Measurements from ENCODE around the gene DPF1. TPM values are rescaled to one million over a fixed set of nuclear protein-coding genes. Genes with fewer than 3 reads are reported as not detected.

Gene DPF1
- total and polyA plus RNA-seq, 2 donors (not counting 1 experiment from before 2014, with no cell fraction given) = not detected

DNA sequence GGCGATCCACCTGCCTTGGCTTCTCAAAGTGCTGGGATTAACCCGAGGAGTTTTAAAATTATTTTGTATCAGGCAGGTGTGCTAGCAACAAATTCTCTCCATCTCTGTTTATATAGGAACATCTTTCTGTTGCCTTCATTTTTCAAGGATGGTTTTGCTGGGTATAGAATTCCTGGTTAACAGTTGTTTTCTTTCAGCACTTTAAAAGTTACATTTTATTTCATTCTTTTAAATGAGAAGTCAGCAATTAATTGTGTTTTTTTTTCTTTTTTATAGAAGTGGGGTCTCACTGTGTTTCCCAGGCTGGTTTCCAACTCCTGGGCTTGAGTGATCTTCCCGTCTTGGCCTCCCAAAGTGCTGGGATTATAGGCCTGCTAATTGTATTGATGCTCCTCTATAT lies 44.0 kb downstream of the DPF1 start:
- ChIA-PET POLR2A (no interaction called here), CTCF (interaction anchor here (0.6 kb wide), 1 partner anchor 150 kb away, joined by 4 read pairs; no protein-coding TSS in a partner anchor)
- no peak overlapping the region for H3K27ac Mint-ChIP-seq
- no peak for TF ChIP-seq CTCF (IDR thresholded peaks at IDR 0.05)
- TF ChIP-seq EZH2 (IDR thresholded peaks at IDR 0.05; ENCODE audit: borderline replicate concordance, insufficient read depth, low read depth, low read length, poor library complexity, severe bottlenecking) = no peak
- H3K36me3 ChIP-seq (replicated peaks in 1 of 2; ENCODE audit: control extremely low read depth in 1 of 2, control insufficient read depth in 1 of 2, extremely low read depth in 1 of 2, insufficient read depth in 2 of 2, low read length in 1 of 2) = peaks cover 17 to 70% of the 10 kb centered on the region in 2 experiments
- H3K9me3 ChIP-seq (ENCODE audit: control extremely low read depth in 1 of 3, control insufficient read depth in 2 of 3, insufficient read depth in 1 of 3, low read length in 2 of 3) = peaks cover 6 to 32% (median 10%) of the 10 kb centered on the region in 3 donors
- peaks cover 53% of the 10 kb centered on the region for H4K20me1 ChIP-seq (ENCODE audit: control insufficient read depth, insufficient read depth, low read length, poor library complexity, severe bottlenecking)
- WGBS (ENCODE audit: insufficient coverage) = no CpG with 5 or more reads among the region's 3 CpGs
- H3K4me3 Mint-ChIP-seq = no peak overlapping the region
- peaks cover 9% of the 10 kb centered on the region for H3K79me2 ChIP-seq (ENCODE audit: control insufficient read depth, insufficient read depth, low read length)
- H3K27me3 Mint-ChIP-seq = no peaks in the 10 kb centered on the region
- intact Hi-C loops (cut with micrococcal nuclease) = no loop called here
- no peak overlapping the region for H3K4me3 ChIP-seq (ENCODE audit: control extremely low read depth in 1 of 5, extremely low read depth in 1 of 5, insufficient read depth in 1 of 5, low read depth in 2 of 5, low read length in 4 of 5)
- H3K9me3 Mint-ChIP-seq (ENCODE audit: insufficient read depth) = peaks cover 5% of the 10 kb centered on the region
- DNase-seq = no peak
- H3K9ac ChIP-seq (ENCODE audit: low read length) = no peak overlapping the region
- H3K4me2 ChIP-seq (replicated peaks; ENCODE audit: low read depth, low read length, poor library complexity, severe bottlenecking) = no peak overlapping the region
- ATAC-seq (ENCODE audit: low read depth) = no peak
- peaks cover 1% of the 10 kb centered on the region for H3K4me1 Mint-ChIP-seq
- no peaks in the 10 kb centered on the region for H3K27me3 ChIP-seq (replicated peaks in 1 of 4; ENCODE audit: control extremely low read depth in 1 of 4, control insufficient read depth in 3 of 4, insufficient read depth in 4 of 4, low read length in 3 of 4)
- no peak overlapping the region for H2AFZ ChIP-seq (ENCODE audit: insufficient read depth, low read depth, low read length, poor library complexity, severe bottlenecking)
- no peaks in the 10 kb centered on the region for H3K4me1 ChIP-seq (ENCODE audit: control insufficient read depth in 2 of 2, insufficient read depth in 2 of 2, low read length in 2 of 2)
- H3K27ac ChIP-seq (ENCODE audit: low read length in 2 of 2) = no peak overlapping the region

DNA sequence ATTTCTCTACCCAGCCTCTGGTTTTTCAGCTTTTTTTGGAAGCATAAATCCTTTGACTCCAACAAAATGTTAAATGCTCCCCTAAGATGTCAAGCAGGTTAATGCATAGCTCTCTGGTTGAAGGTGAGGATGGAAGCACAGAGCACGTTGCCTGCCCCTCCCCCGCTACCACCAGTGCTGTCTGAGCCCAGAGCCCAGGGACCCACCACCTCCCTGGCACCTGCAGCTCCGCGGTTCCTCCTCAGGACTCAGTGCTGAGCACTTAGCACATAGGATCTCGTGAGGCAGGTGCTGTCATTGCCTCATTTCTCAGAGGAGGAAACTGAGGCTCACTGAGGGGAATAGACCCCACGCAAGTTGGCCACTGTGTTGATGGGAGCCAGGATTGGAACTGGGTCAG lies 48.6 kb downstream of the DPF1 start:
- Histone ChIP-seq H3K4me1 (ENCODE audit: control insufficient read depth in 2 of 2, insufficient read depth in 2 of 2, low read length in 2 of 2) (no peaks in the 10 kb centered on the region), H3K79me2 (ENCODE audit: control insufficient read depth, insufficient read depth, low read length) (peaks cover under 1% of the 10 kb centered on the region), H3K27me3 (replicated peaks in 1 of 4; ENCODE audit: control extremely low read depth in 1 of 4, control insufficient read depth in 3 of 4, insufficient read depth in 4 of 4, low read length in 3 of 4) (no peaks in the 10 kb centered on the region), H3K9ac (ENCODE audit: low read length) (no peak overlapping the region), H3K9me3 (ENCODE audit: control extremely low read depth in 1 of 3, control insufficient read depth in 2 of 3, insufficient read depth in 1 of 3, low read length in 2 of 3) (peaks cover 4 to 28% (median 10%) of the 10 kb centered on the region in 3 donors), H3K27ac (ENCODE audit: low read length in 2 of 2) (no peak overlapping the region), H3K4me2 (replicated peaks; ENCODE audit: low read depth, low read length, poor library complexity, severe bottlenecking) (no peak overlapping the region), H2AFZ (ENCODE audit: insufficient read depth, low read depth, low read length, poor library complexity, severe bottlenecking) (no peak overlapping the region), H3K36me3 (replicated peaks in 1 of 2; ENCODE audit: control extremely low read depth in 1 of 2, control insufficient read depth in 1 of 2, extremely low read depth in 1 of 2, insufficient read depth in 2 of 2, low read length in 1 of 2) (peaks cover 5 to 41% of the 10 kb centered on the region in 2 experiments), H4K20me1 (ENCODE audit: control insufficient read depth, insufficient read depth, low read length, poor library complexity, severe bottlenecking) (peaks cover 38% of the 10 kb centered on the region), H3K4me3 (ENCODE audit: control extremely low read depth in 1 of 5, extremely low read depth in 1 of 5, insufficient read depth in 1 of 5, low read depth in 2 of 5, low read length in 4 of 5) (no peak overlapping the region)
- intact Hi-C loops (cut with micrococcal nuclease) = no loop called here
- ChIA-PET CTCF (interaction anchor here (1.4 kb wide), 1 partner anchor 273 kb away, joined by 5 read pairs; no protein-coding TSS in a partner anchor), POLR2A (interaction anchor here (0.6 kb wide), 2 partner anchors 35 to 201 kb away, joined by 3 to 7 read pairs; no protein-coding TSS in a partner anchor)
- no peak for TF ChIP-seq EZH2 (IDR thresholded peaks at IDR 0.05; ENCODE audit: borderline replicate concordance, insufficient read depth, low read depth, low read length, poor library complexity, severe bottlenecking)
- TF ChIP-seq CTCF (IDR thresholded peaks at IDR 0.05) = no peak
- no peaks in the 10 kb centered on the region for H3K27me3 Mint-ChIP-seq
- H3K9me3 Mint-ChIP-seq (ENCODE audit: insufficient read depth) = peaks cover 5% of the 10 kb centered on the region
- no peak overlapping the region for H3K4me3 Mint-ChIP-seq
- no peak overlapping the region for H3K27ac Mint-ChIP-seq
- WGBS (ENCODE audit: insufficient coverage) = 93% methylated on average over 6 of the region's 6 CpGs
- no peak for DNase-seq
- H3K4me1 Mint-ChIP-seq = no peaks in the 10 kb centered on the region
- ATAC-seq (ENCODE audit: low read depth) = no peak
